Suprapubic skin (tissue), 4 donors: ENCODE measurements around the gene FREY1.

Experiments
- CTCF ChIP-seq, 2 donors: fragments of 200-600 bp in 1 of 2; fragments of 450-650 bp in 1 of 2; sonication (generic) in 1 of 2; IDR thresholded peaks; one replicate each; pipeline ENCODE4 v1.5.1; 2016 to 2019; ENCODE audit warnings: antibody characterized with exemption in 2 of 2, mild to moderate bottlenecking in 1 of 2, moderate library complexity in 1 of 2
- EP300 ChIP-seq: sonication (generic); formaldehyde crosslinking; IDR thresholded peaks from one replicate; pipeline ENCODE4 v1.6.1; 2017; ENCODE audit warnings: antibody characterized with exemption
- POLR2A ChIP-seq, 2 donors: fragments of 450-650 bp; IDR thresholded peaks; one replicate each; pipeline ENCODE4 v1.6.1; 2017; ENCODE audit warnings: antibody characterized with exemption in 2 of 2, mild to moderate bottlenecking in 2 of 2, moderate library complexity in 2 of 2
- POLR2AphosphoS5 ChIP-seq, 3 donors: sonication (generic); formaldehyde crosslinking; IDR thresholded peaks; one replicate each; pipeline ENCODE4 v1.6.1; 2017; ENCODE audit warnings: antibody characterized with exemption in 3 of 3

- TF ChIP-seq POLR2A (IDR thresholded peaks at IDR 0.05) (no peak), CTCF (IDR thresholded peaks at IDR 0.05) (no peak), POLR2AphosphoS5 (IDR thresholded peaks at IDR 0.05) (no peak), EP300 (no peak)
Measured at GRCh38 chr11:45877845-45878244, 29.2 kb downstream of the FREY1 start.
